NCI-H1417 (cell line): ENCODE measurements around the gene TP53TG3C.
"Not testable (repeated sequence)": the region's sequence is repeated elsewhere in the genome, so short reads cannot be mapped to it uniquely, and the experiment has no call there.

ENCODE experiments used
- DNase-seq, 3 experiments: peaks; one replicate each; lab custom pipeline; 2025; lab: John Stamatoyannopoulos, UW

TP53TG3C gene

GRCh38 chr16:33193926-33194325 lies at the start of gene TP53TG3C:
TSS of gene TP53TG3C (plus strand) at chr16:33194226. CDS start at chr16:33194294, 68 bp downstream.
- DNase-seq = not testable (repeated sequence)
